ENCODE data around the gene GALNT10.

The GALNT10 gene

DNA sequence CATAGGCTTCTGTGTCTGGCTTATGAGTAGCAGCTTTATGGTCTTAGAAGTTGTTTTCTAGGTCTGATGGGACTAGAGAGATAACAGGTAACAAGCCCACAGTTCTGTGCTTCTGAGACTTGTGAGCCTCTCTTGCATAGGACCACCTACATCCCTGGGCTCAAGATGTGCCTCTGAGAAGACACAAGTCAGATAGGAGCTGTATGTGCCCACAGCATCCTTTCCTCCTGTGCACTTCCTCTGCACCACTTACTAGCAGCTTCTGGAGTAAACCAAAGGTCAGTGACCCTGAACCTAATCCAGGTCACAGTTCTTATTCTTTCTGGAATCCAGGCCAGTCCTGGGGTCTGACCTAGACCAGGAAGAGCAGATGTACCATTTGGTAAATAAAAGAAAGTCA lies 40.0 kb downstream of the GALNT10 start:
- DNase-seq (ENCODE audit: low read depth in 2 of 2, low spot score in 1 of 2): no peak

GRCh38 chr5:154234551-154234950 lies 44.0 kb downstream of the GALNT10 start:
- no peak for DNase-seq (ENCODE audit: low read depth in 2 of 2, low spot score in 1 of 2)

- no peak for DNase-seq (ENCODE audit: low read depth in 2 of 2, low spot score in 1 of 2)
These were observed 45.5 kb downstream of the GALNT10 start for GRCh38 chr5:154236011-154236410.

GRCh38 chr5:154236536-154237375 lies 46.2 kb downstream of the GALNT10 start:
- DNase-seq (ENCODE audit: low read depth in 2 of 2, low spot score in 1 of 2): no peak

DNA sequence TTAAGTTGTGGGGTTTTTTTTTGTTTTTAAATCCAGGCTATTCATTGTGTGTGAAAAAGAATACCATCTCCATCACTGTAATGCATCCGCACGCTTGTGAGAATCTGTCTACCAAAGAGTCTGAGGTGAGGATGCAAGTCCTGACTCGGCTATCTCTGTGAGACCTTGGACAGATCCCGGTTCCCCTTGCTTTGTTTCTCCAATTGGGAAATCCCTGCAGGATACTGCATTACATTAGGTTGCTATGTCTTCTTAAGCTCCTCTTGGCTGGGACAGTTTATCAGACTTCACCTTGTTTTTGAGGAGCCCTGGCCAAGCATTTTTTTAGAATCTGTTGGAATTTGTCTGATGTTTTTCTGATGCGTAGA lies 46.8 kb downstream of the GALNT10 start:
- no peak for DNase-seq (ENCODE audit: low read depth in 2 of 2, low spot score in 1 of 2)

DNA sequence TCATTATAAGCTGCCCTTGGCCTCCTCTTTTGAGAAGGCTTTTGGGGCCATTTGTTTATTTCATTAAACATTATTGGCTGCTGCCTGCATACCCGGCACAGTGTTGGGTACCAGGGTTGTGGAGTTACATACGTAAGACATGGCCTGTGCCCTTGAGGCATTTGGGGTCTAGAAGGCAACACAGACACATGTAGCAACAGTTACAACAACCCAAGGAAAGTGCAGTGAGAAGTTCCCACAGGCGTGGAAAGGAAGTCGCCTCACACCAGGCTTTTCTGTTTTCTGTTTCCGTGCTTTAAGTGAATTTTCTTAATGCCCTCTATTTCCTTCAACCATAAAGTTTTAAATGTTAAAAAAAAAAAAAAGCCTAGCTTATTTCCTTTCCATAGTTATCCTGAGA lies 47.4 kb downstream of the GALNT10 start:
- no peak for DNase-seq (ENCODE audit: low read depth in 2 of 2, low spot score in 1 of 2)

GRCh38 chr5:154238776-154239481 lies 48.4 kb downstream of the GALNT10 start:
- DNase-seq (ENCODE audit: low read depth in 2 of 2, low spot score in 1 of 2): no peak

- no peak for DNase-seq (ENCODE audit: low read depth in 2 of 2, low spot score in 1 of 2)
These were observed 50.1 kb downstream of the GALNT10 start for GRCh38 chr5:154240595-154240994.

DNA sequence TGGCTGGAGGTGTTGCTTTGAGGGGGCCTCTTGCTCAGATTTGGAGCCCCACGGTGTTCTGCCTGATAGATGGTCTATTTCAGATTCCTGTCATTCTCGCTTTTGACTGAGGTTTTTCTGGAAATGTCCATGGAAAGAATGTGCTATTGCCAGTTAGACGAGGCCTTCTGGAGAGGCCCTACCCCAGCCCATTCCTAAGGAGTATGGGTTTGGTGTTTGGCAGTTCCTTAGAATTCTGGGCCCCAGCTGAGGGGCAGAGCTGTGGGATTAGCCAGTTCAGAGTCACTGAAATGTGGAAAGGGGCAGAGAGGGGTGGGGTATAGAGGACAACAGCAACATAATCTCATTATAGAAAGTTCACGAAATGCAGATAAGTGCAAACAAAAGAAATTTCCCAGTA lies 50.5 kb downstream of the GALNT10 start:
- DNase-seq (ENCODE audit: low read depth in 2 of 2, low spot score in 1 of 2): no peak

- no peak for DNase-seq (ENCODE audit: low read depth in 2 of 2, low spot score in 1 of 2)
These were observed 51.9 kb downstream of the GALNT10 start for GRCh38 chr5:154242442-154242841.

DNA sequence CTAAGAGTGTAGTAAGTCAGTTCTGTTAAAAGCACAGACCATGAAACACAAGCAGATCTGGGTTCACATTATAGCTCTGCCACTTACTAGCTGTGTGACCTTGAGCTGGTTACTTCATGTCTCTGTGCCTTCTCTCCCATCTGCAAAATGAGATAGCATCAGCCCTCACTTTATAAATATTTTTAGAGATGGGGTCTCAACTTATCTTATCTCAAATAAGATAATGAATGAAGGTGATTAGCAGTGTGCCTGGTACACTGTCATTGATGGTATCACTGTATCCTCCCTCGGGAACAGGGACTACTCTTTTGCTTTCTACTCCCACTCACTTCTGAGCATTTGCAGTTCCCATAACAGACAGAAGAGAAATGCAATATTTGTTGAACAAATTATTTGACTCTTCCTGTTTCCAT lies 52.4 kb downstream of the GALNT10 start:
- no peak for DNase-seq (ENCODE audit: low read depth in 2 of 2, low spot score in 1 of 2)

- DNase-seq (ENCODE audit: low read depth in 2 of 2, low spot score in 1 of 2): no peak
These were observed 53.2 kb downstream of the GALNT10 start for GRCh38 chr5:154243736-154244135.

- DNase-seq (ENCODE audit: low read depth in 2 of 2, low spot score in 1 of 2): no peak
These were observed 53.9 kb downstream of the GALNT10 start for GRCh38 chr5:154244476-154244875.

DNA sequence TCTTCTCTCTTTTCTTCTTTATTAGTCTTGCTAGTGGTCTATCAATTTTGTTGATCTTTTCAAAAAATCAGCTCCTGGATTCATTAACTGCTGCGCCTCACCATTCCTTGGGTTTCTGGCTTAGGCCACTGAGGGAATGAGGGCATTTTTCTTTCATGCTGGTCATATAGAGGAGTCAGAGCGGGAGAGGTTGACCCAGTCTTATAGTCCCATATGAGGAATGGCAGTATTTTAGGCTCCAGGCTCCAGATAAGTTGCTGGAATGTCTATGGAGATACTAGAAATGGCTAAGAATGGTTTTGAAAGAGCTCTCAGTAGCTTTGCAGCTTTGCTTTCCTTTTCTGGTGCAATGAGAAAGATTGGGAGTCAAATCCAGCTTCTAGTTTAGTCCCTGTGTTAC lies 58.2 kb downstream of the GALNT10 start:
- DNase-seq (ENCODE audit: low read depth in 2 of 2, low spot score in 1 of 2): no peak

GRCh38 chr5:154249826-154250225 lies 59.3 kb downstream of the GALNT10 start:
- no peak for DNase-seq (ENCODE audit: low read depth in 2 of 2, low spot score in 1 of 2)

DNA sequence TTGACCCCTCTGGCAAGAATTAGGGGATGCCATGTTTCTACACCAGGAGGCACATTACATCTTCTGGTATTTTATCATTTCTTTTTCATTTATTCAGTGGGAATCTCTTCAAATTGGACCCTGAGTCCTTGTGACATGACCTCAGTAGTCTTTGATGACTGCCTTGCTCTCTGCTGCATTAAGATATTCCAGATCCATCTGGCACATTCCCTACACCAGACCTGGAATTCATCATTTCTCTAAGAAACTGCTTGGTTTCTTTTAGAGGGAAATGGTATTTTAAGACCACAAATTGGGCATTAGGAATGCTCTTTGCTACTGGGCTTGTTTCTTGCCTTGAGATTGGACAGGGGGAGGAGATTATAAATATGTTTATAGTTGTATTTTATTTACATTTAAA lies 61.0 kb downstream of the GALNT10 start:
- DNase-seq (ENCODE audit: low read depth in 2 of 2, low spot score in 1 of 2): no peak

GRCh38 chr5:154253807-154254206 lies 63.3 kb downstream of the GALNT10 start:
- no peak for DNase-seq (ENCODE audit: low read depth in 2 of 2, low spot score in 1 of 2)

GRCh38 chr5:154254896-154255295 lies 64.4 kb downstream of the GALNT10 start:
- DNase-seq (ENCODE audit: low read depth in 2 of 2, low spot score in 1 of 2): no peak

- DNase-seq (ENCODE audit: low read depth in 2 of 2, low spot score in 1 of 2): no peak
These were observed 66.5 kb downstream of the GALNT10 start for GRCh38 chr5:154257046-154257445.

DNA sequence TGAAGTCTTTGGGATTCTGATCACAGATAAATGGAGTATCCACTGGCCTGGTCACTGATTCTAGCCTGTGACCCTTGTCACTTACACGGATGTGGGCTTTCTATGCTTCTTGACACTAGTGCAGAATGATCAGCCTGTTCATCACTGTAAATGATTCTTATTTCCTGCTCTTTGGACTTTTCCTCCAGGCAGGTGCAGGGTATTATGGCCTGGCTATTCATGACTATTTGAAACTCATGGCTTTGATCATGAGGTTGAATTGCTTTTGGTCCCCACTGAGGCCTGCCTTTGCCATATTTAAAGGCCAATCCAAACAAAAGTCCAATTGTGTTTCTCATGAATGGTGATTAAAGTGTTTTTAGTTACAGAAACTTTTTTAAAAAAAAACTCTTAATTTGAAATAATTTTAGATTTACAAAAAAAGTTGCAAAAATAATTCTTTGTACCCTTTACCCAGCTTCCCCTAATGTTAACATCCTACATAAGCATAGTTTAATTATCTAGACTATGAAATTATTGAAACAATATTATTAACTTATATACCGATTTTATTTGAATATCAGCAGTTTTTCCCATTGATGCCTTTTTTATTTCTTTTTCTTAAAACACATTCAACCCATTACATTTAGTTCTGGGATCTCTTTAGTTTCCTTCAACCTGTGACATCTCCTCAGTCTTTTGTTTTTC lies 68.1 kb downstream of the GALNT10 start:
- DNase-seq (ENCODE audit: low read depth in 2 of 2, low spot score in 1 of 2): no peak

DNA sequence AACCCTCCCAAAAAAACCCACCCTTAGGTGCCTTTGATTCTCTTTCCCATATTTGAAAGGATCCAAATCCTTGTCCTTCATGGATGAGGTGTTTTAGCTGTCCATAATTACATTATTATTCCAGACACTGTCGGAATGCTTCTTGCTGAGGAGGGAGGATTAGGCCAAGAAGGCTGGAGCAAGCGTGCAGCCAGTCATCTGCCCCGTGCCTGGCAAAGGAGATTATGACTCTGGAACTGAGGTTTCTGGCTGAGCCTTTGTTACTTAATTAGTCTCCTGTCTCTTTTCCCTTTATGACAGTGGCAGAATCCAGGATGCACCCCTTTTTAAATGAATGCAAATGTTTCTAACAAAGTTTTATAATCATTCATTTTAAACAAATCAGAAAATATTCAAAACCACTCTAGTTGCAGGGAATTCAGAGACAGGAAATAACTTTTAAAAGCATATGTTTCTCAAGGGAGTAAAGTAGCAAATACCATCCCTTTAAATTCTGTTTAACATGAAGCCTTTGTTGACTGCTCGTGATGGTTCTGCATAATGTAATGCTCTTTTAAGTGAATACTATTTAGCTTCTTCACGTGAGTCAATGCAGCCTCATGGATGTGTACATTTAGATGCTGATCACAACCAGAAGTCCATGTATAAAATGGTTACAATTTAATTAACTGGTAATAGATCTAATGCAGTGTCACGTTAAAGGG lies 69.8 kb downstream of the GALNT10 start:
- no peak for DNase-seq (ENCODE audit: low read depth in 2 of 2, low spot score in 1 of 2)
